ENCODE measurements around the gene GRAMD1A. TPM values are rescaled to one million over a fixed set of nuclear protein-coding genes. Genes with fewer than 3 reads are reported as not detected.

GRAMD1A gene
- total and polyA plus RNA-seq, 5 donors from 2014 or later, result 25.7 to 179 (median 35.6) TPM

DNA sequence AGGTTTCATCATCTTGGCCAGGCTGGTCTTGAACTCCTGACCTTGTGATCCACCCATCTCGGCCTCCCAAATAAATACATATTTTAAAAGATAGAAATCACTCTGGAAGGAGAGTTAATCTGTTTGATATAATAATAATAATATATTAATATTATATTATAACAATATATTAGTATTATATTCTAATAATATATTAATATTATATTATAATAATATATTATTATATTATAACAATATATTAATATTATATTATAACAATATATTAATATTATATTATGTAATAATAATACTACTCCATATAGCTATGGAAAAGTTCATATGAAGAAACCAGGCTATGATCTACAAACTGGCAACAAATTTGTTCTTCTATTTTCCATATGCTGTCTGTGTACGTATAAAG is 58.2 kb downstream of the GRAMD1A start:
- no peak for DNase-seq

GRCh38 chr19:35059006-35059798 is 59.1 kb downstream of the GRAMD1A start:
- Mint-ChIP-seq H3K9me3 (no peaks in the 10 kb centered on the region), H3K4me1 (peaks cover 0 to 2% (median 0%) of the 10 kb centered on the region in 4 donors), H3K27ac (no peak overlapping the region), H3K4me3 (no peak overlapping the region), H3K27me3 (peaks cover 8% of the 10 kb centered on the region), H3K36me3 (no peaks in the 10 kb centered on the region)
- ATAC-seq (ENCODE audit: low read depth in 2 of 2) (no peak), DNase-seq (no peak)
- H3K4me3 ChIP-seq (ENCODE audit: low read depth, low read length), result no peak overlapping the region
- no peaks in the 10 kb centered on the region for H3K9me3 ChIP-seq (ENCODE audit: control insufficient read depth in 2 of 2, low read length in 2 of 2)
- no peaks in the 10 kb centered on the region for H3K36me3 ChIP-seq (ENCODE audit: control insufficient read depth, insufficient read depth, low read length)
- H3K27me3 ChIP-seq (ENCODE audit: control insufficient read depth, insufficient read depth, low read length), result no peaks in the 10 kb centered on the region
- H3K4me1 ChIP-seq (ENCODE audit: control insufficient read depth, insufficient read depth, low read length, poor library complexity, severe bottlenecking), result no peaks in the 10 kb centered on the region
- H3K27ac ChIP-seq (ENCODE audit: insufficient read depth, low read length, poor library complexity, severe bottlenecking), result no peak overlapping the region

More for the DNA sequence above, 58.2 kb downstream of the GRAMD1A start:
- no peaks in the 10 kb centered on the region for H3K36me3 Mint-ChIP-seq
- no peaks in the 10 kb centered on the region for H3K27me3 ChIP-seq (ENCODE audit: control insufficient read depth, insufficient read depth, low read length)
- H3K27me3 Mint-ChIP-seq, result peaks cover 8% of the 10 kb centered on the region
- H3K27ac ChIP-seq (ENCODE audit: insufficient read depth, low read length, poor library complexity, severe bottlenecking), result no peak overlapping the region
- no peak for ATAC-seq (ENCODE audit: low read depth in 2 of 2)
- H3K4me3 ChIP-seq (ENCODE audit: low read depth, low read length), result no peak overlapping the region
- H3K9me3 Mint-ChIP-seq, result no peaks in the 10 kb centered on the region
- H3K4me1 ChIP-seq (ENCODE audit: control insufficient read depth, insufficient read depth, low read length, poor library complexity, severe bottlenecking), result no peaks in the 10 kb centered on the region
- H3K36me3 ChIP-seq (ENCODE audit: control insufficient read depth, insufficient read depth, low read length), result no peaks in the 10 kb centered on the region
- no peaks in the 10 kb centered on the region for H3K9me3 ChIP-seq (ENCODE audit: control insufficient read depth in 2 of 2, low read length in 2 of 2)
- H3K4me3 Mint-ChIP-seq, result no peak overlapping the region
- peaks cover 0 to 2% (median 0%) of the 10 kb centered on the region in 4 donors for H3K4me1 Mint-ChIP-seq
- H3K27ac Mint-ChIP-seq, result no peak overlapping the region

DNA sequence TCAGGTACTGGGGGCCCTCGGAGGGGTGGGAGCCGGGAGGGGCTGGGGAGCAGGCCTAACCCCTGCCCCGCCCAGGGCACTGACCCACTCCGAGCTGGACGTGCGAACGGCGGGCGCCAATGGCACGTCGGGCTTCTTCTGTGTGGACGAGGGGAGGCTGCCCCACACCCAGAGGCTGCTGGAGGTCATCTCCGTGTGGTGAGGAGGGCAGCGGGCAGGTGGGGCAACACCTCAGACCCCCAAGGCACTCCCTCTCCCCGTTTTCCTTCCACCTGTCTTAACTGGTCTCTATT is 59.6 kb downstream of the GRAMD1A start:
- Mint-ChIP-seq H3K9me3 (no peaks in the 10 kb centered on the region), H3K27ac (no peak overlapping the region), H3K27me3 (peaks cover 8% of the 10 kb centered on the region), H3K4me1 (peaks cover 0 to 2% (median 0%) of the 10 kb centered on the region in 4 donors), H3K36me3 (no peaks in the 10 kb centered on the region), H3K4me3 (no peak overlapping the region)
- H3K9me3 ChIP-seq (ENCODE audit: control insufficient read depth in 2 of 2, low read length in 2 of 2), result no peaks in the 10 kb centered on the region
- no peak for ATAC-seq (ENCODE audit: low read depth in 2 of 2)
- H3K4me3 ChIP-seq (ENCODE audit: low read depth, low read length), result no peak overlapping the region
- H3K27me3 ChIP-seq (ENCODE audit: control insufficient read depth, insufficient read depth, low read length), result no peaks in the 10 kb centered on the region
- no peaks in the 10 kb centered on the region for H3K4me1 ChIP-seq (ENCODE audit: control insufficient read depth, insufficient read depth, low read length, poor library complexity, severe bottlenecking)
- H3K27ac ChIP-seq (ENCODE audit: insufficient read depth, low read length, poor library complexity, severe bottlenecking), result no peak overlapping the region
- no peak for DNase-seq
- H3K36me3 ChIP-seq (ENCODE audit: control insufficient read depth, insufficient read depth, low read length), result no peaks in the 10 kb centered on the region

- no peak overlapping the region for H3K27ac Mint-ChIP-seq
- no peak overlapping the region for H3K27ac ChIP-seq (ENCODE audit: insufficient read depth, low read length, poor library complexity, severe bottlenecking)
- H3K27me3 Mint-ChIP-seq, result peaks cover 8% of the 10 kb centered on the region
- H3K4me1 Mint-ChIP-seq, result peaks cover 0 to 2% (median 0%) of the 10 kb centered on the region in 4 donors
- no peaks in the 10 kb centered on the region for H3K9me3 Mint-ChIP-seq
- H3K4me3 Mint-ChIP-seq, result no peak overlapping the region
- H3K4me3 ChIP-seq (ENCODE audit: low read depth, low read length), result no peak overlapping the region
- ATAC-seq (ENCODE audit: low read depth in 2 of 2) (no peak), DNase-seq (no peak)
- H3K36me3 ChIP-seq (ENCODE audit: control insufficient read depth, insufficient read depth, low read length), result no peaks in the 10 kb centered on the region
- no peaks in the 10 kb centered on the region for H3K36me3 Mint-ChIP-seq
- H3K9me3 ChIP-seq (ENCODE audit: control insufficient read depth in 2 of 2, low read length in 2 of 2), result no peaks in the 10 kb centered on the region
- H3K27me3 ChIP-seq (ENCODE audit: control insufficient read depth, insufficient read depth, low read length), result no peaks in the 10 kb centered on the region
- H3K4me1 ChIP-seq (ENCODE audit: control insufficient read depth, insufficient read depth, low read length, poor library complexity, severe bottlenecking), result no peaks in the 10 kb centered on the region
Measured at GRCh38 chr19:35060160-35060855, 60.2 kb downstream of the GRAMD1A start.

GRCh38 chr19:35061583-35062373 is 61.7 kb downstream of the GRAMD1A start:
- ATAC-seq (ENCODE audit: low read depth in 2 of 2) (no peak), DNase-seq (no peak)
- peaks cover under 1% of the 10 kb centered on the region for H3K4me1 ChIP-seq (ENCODE audit: control insufficient read depth, insufficient read depth, low read length, poor library complexity, severe bottlenecking)
- Mint-ChIP-seq H3K4me3 (no peak overlapping the region), H3K27me3 (peaks cover 4% of the 10 kb centered on the region), H3K4me1 (peaks cover 0 to 2% (median 0%) of the 10 kb centered on the region in 4 donors), H3K36me3 (no peaks in the 10 kb centered on the region), H3K27ac (peak overlapping the region in 2 of 3 donors; percentile 35 to 63), H3K9me3 (no peaks in the 10 kb centered on the region)
- H3K36me3 ChIP-seq (ENCODE audit: control insufficient read depth, insufficient read depth, low read length), result no peaks in the 10 kb centered on the region
- H3K27ac ChIP-seq (ENCODE audit: insufficient read depth, low read length, poor library complexity, severe bottlenecking), result no peak overlapping the region
- no peaks in the 10 kb centered on the region for H3K27me3 ChIP-seq (ENCODE audit: control insufficient read depth, insufficient read depth, low read length)
- H3K4me3 ChIP-seq (ENCODE audit: low read depth, low read length), result no peak overlapping the region
- no peaks in the 10 kb centered on the region for H3K9me3 ChIP-seq (ENCODE audit: control insufficient read depth in 2 of 2, low read length in 2 of 2)

GRCh38 chr19:35062942-35063341 is 62.8 kb downstream of the GRAMD1A start:
- no peak overlapping the region for H3K4me3 ChIP-seq (ENCODE audit: low read depth, low read length)
- no peaks in the 10 kb centered on the region for H3K9me3 ChIP-seq (ENCODE audit: control insufficient read depth in 2 of 2, low read length in 2 of 2)
- H3K27ac ChIP-seq (ENCODE audit: insufficient read depth, low read length, poor library complexity, severe bottlenecking), result no peak overlapping the region
- H3K4me3 Mint-ChIP-seq, result no peak overlapping the region
- H3K27me3 Mint-ChIP-seq, result no peaks in the 10 kb centered on the region
- no peaks in the 10 kb centered on the region for H3K27me3 ChIP-seq (ENCODE audit: control insufficient read depth, insufficient read depth, low read length)
- peaks cover 6% of the 10 kb centered on the region for H3K4me1 ChIP-seq (ENCODE audit: control insufficient read depth, insufficient read depth, low read length, poor library complexity, severe bottlenecking)
- ATAC-seq (ENCODE audit: low read depth in 2 of 2) (no peak), DNase-seq (no peak)
- peaks cover 0 to 7% (median 5%) of the 10 kb centered on the region in 4 donors for H3K4me1 Mint-ChIP-seq
- H3K36me3 ChIP-seq (ENCODE audit: control insufficient read depth, insufficient read depth, low read length), result no peaks in the 10 kb centered on the region
- H3K9me3 Mint-ChIP-seq, result no peaks in the 10 kb centered on the region
- no peak overlapping the region for H3K27ac Mint-ChIP-seq
- H3K36me3 Mint-ChIP-seq, result no peaks in the 10 kb centered on the region

DNA sequence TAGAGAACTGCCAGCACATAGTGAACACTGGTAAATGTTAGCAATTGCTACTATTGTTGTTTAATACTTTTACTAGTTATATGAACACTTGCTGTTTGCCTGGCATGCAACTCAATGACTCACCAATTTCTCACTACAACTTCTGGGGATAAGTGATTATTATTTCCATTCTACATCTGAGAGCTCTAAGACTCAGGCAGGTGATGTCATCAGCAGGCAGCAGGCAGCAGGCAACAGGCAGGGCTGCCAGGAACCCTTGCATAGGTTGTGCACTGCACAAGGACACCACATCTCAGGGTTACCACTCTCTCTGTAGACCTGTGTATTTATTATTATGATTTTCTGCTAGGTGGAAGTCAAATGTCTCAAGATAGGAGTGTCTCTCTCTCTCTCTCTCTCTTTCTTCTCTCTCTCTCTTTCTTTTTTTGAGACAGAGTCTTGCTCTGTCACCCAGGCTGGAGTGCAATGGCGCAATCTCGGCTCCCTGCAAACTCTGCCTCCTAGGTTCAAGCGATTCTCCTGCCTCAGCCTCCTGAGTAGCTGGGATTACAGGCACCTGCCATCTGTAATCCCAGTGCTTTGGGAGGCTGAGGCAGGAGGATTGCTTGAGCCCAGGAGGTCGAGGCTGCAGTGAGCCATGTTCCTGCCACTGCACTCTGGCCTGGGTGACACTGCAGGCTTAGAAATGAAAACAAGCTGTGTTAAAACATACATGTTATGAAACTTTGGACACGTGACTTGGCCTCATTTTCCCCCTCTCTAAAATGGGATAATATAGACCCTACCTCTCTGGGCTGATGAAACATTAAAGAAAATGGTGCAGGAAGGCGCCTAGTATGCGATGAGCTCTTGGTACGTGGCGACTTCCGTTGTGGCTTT is 64.1 kb downstream of the GRAMD1A start:
- Histone ChIP-seq H3K27me3 (ENCODE audit: control insufficient read depth, insufficient read depth, low read length) (no peaks in the 10 kb centered on the region), H3K36me3 (ENCODE audit: control insufficient read depth, insufficient read depth, low read length) (no peaks in the 10 kb centered on the region), H3K9me3 (ENCODE audit: control insufficient read depth in 2 of 2, low read length in 2 of 2) (no peaks in the 10 kb centered on the region), H3K27ac (ENCODE audit: insufficient read depth, low read length, poor library complexity, severe bottlenecking) (no peak overlapping the region), H3K4me1 (ENCODE audit: control insufficient read depth, insufficient read depth, low read length, poor library complexity, severe bottlenecking) (peaks cover 6% of the 10 kb centered on the region), H3K4me3 (ENCODE audit: low read depth, low read length) (no peak overlapping the region)
- Mint-ChIP-seq H3K36me3 (no peaks in the 10 kb centered on the region), H3K27ac (peak overlapping the region in 1 of 3 donors; percentile 3), H3K27me3 (peaks cover 5% of the 10 kb centered on the region), H3K4me1 (peaks cover 0 to 7% (median 5%) of the 10 kb centered on the region in 4 donors), H3K9me3 (peaks cover 0 to 2% (median 0%) of the 10 kb centered on the region in 7 donors), H3K4me3 (no peak overlapping the region)
- DNase-seq, result no peak
- peak in 1 of 2 donors; percentile 29 for ATAC-seq (ENCODE audit: low read depth in 2 of 2)
